ENCODE measurements around the gene CD109. TPM values are rescaled to one million over a fixed set of nuclear protein-coding genes. Genes with fewer than 3 reads are reported as not detected.

CD109 gene
- total RNA-seq, 1 donor from 2014 or later = 3.9 TPM

GRCh38 chr6:73857341-73857890 is 161.4 kb downstream of the CD109 start:
- DNase-seq (ENCODE audit: low spot score) = no peak

DNA sequence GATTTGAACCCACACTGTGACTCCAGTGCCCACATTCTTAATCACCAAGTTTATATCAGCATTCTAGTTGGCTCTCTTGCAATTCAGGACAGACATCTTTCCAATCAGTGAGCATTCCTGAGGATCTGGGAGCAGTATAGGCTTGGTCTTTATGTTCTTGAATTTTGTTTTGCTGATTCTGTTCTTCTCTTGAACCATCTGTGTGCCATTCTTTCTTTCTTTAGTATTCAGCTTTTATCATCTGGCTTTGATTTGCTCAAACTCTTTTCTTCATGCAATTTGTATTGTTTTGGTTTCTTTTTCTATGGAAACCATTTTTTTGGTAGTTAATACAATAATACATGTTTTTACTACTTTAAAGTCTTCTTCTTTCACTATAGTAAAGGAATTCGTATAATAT is 162.4 kb downstream of the CD109 start:
- DNase-seq (ENCODE audit: low spot score) = no peak

DNA sequence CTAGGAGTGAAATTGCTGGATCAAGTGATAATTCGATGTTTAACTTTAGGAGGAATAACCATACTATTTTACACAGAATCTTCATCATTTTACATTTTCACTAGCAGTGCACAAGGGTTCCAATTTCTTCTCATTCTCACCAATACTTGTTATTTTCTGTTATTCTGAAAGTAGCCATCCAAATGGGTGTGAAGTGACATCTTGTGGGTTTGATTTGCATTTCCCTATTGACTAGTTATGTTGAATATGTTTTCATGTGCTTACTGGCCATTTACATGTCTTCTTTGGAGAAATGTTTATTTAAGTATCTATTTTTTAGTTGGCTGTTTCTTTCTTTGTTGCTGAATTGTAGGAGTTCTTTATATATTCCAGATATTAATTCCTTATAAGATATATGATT is 164.3 kb downstream of the CD109 start:
- DNase-seq (ENCODE audit: low spot score) = no peak

GRCh38 chr6:73866305-73866704 is 170.3 kb downstream of the CD109 start:
- DNase-seq (ENCODE audit: low spot score) = no peak

GRCh38 chr6:73867411-73867810 is 171.4 kb downstream of the CD109 start:
- no peak for DNase-seq (ENCODE audit: low spot score)

- no peak for DNase-seq (ENCODE audit: low spot score)
These were observed 174.9 kb downstream of the CD109 start for GRCh38 chr6:73870907-73871306.

DNA sequence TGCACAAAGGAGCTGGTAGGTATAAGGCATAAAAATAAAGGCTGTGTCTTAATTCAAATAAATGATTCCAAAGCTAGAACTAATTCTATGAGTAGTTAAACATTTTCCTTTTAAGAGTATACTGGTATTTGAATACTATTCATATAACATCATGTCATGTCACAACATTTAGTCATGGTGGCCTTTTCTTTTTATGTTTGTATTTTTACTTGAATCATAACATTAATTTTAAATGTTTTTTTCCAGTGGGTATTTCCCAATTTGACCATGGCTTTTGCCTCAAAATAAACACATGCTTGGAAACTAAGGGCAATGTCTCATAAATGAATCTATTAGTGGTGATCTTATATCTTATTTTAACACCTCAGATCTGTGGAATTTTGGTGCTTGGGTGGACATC is 177.1 kb downstream of the CD109 start:
- no peak for DNase-seq (ENCODE audit: low spot score)

Other genes with a start within 250 kb of the CD109 start
- gene CGAS, start 243.9 kb upstream of the CD109 start, total RNA-seq = 4.5 TPM
- gene MTO1, start 234.5 kb upstream of the CD109 start, total RNA-seq = 21.8 TPM
- 8,853 TPM for gene EEF1A1, start 175.2 kb upstream of the CD109 start, total RNA-seq
- gene SLC17A5, start 42.2 kb upstream of the CD109 start, total RNA-seq = 22.1 TPM

Data from mucosa of gallbladder (tissue), 1 donor.